T-cell (primary cell): ENCODE data around the gene TCEAL4. TPM values are rescaled to one million over a fixed set of nuclear protein-coding genes. Genes with fewer than 3 reads are reported as not detected.

ENCODE experiments used
- ATAC-seq, 4 experiments: fragments of 200-7000 bp in 3 of 4; fragments of 150-1000 bp in 1 of 4; cut with Tn5 transposase; replicated peaks in 1 of 4; 1 replicate in 3 of 4; 2 replicates in 1 of 4; pipeline ENCODE4 v1.10.0; 2021; ENCODE audit warnings: moderate library complexity in 3 of 4, mild to moderate bottlenecking in 2 of 4, moderate number of reproducible peaks in 1 of 4
- CTCF ChIA-PET, 2 donors: fragments of 300-600 bp; sonication (Branson Sonifier 250); formaldehyde crosslinking; loops; one replicate each; lab custom pipeline; 2022; ENCODE audit warnings: antibody characterized with exemption in 2 of 2; lab: Charles Lee
- POLR2A ChIA-PET, 2 donors: fragments of 300-600 bp; sonication (Branson Sonifier 250); formaldehyde crosslinking; loops; one replicate each; lab custom pipeline; 2022; ENCODE audit warnings: antibody characterized with exemption in 2 of 2; lab: Charles Lee
- DNase-seq, 35 experiments: peaks; one replicate each; pipeline versions ENCODE4 v3.0.0 to v3.0.0-alpha.2; 2013 to 2023
- H3K27ac ChIP-seq: one replicate; pipeline ENCODE4 v1.5.1; 2013; ENCODE audit warnings: low read length
- H3K27me3 ChIP-seq, 2 experiments: replicated peaks in 1 of 2; 1 replicate in 1 of 2; 2 replicates in 1 of 2; pipeline versions ENCODE4 v1.6.1 to v1.7.0; 2013; ENCODE audit warnings: low read length in 1 of 2, mixed read lengths in 1 of 2; ENCODE audit not compliant: control insufficient read depth in 2 of 2, insufficient read depth in 2 of 2; ENCODE audit errors: extremely low read depth in 1 of 2
- H3K36me3 ChIP-seq, 2 donors: 1 replicate in 1 of 2; 2 replicates in 1 of 2; pipeline versions ENCODE4 v1.6.1 to v1.7.0; 2013; ENCODE audit warnings: low read length in 1 of 2; ENCODE audit not compliant: control insufficient read depth in 2 of 2, insufficient read depth in 1 of 2; ENCODE audit errors: extremely low read depth in 1 of 2
- H3K4me1 ChIP-seq, 2 experiments: 1 replicate in 1 of 2; 2 replicates in 1 of 2; pipeline versions ENCODE4 v1.6.1 to v1.7.0; 2013; ENCODE audit warnings: low read length in 2 of 2, mixed read lengths in 1 of 2; ENCODE audit not compliant: insufficient read depth in 2 of 2, control insufficient read depth in 1 of 2; ENCODE audit errors: extremely low read depth in 1 of 2
- H3K4me3 ChIP-seq, 2 donors: 1 replicate in 1 of 2; 2 replicates in 1 of 2; pipeline versions ENCODE4 v1.5.1 to v1.7.0; 2013; ENCODE audit warnings: mild to moderate bottlenecking in 2 of 2, low read length in 1 of 2, moderate library complexity in 1 of 2; ENCODE audit not compliant: control insufficient read depth in 1 of 2; ENCODE audit errors: extremely low read depth in 1 of 2
- H3K9me3 ChIP-seq: 2 replicates; pipeline ENCODE4 v1.7.0; 2013
- H3K27ac Mint-ChIP-seq, 2 donors: one replicate each; pipeline ENCODE4 v1.8.0; 2020 to 2021; ENCODE audit warnings: mild to moderate bottlenecking in 2 of 2, mixed read lengths in 2 of 2
- H3K27me3 Mint-ChIP-seq, 2 donors: one replicate each; pipeline ENCODE4 v1.8.0; 2021 to 2022; ENCODE audit warnings: mixed read lengths in 2 of 2
- H3K36me3 Mint-ChIP-seq: one replicate; pipeline ENCODE4 v1.8.0; 2021; ENCODE audit warnings: mixed read lengths
- H3K4me1 Mint-ChIP-seq, 3 donors: one replicate each; pipeline ENCODE4 v1.8.0; 2020 to 2022; ENCODE audit warnings: mixed read lengths in 3 of 3, mild to moderate bottlenecking in 1 of 3
- H3K4me3 Mint-ChIP-seq, 3 donors: one replicate each; pipeline ENCODE4 v1.8.0; 2020 to 2022; ENCODE audit warnings: mild to moderate bottlenecking in 3 of 3, mixed read lengths in 3 of 3, moderate library complexity in 3 of 3
- H3K9me3 Mint-ChIP-seq, 3 donors: one replicate each; pipeline ENCODE4 v1.8.0; 2020 to 2022; ENCODE audit warnings: mixed read lengths in 3 of 3
- WGBS: methylation state at CpG from one replicate; pipeline ENCODE4 v1.1.5; 2013; ENCODE audit warnings: missing lambda C conversion rate; ENCODE audit not compliant: insufficient coverage; 5-methylcytosine and 5-hydroxymethylcytosine counted together
- total RNA-seq, 35 experiments: library from RNA in 6 of 35; stranded (reverse) in 6 of 35; fragments of 120-200 nt in 1 of 35; gene quantifications; one replicate each; pipeline versions ENCODE4 v1.2.1 to v1.2.4 and lab custom pipeline; 2013 to 2026

Gene TCEAL4
- total RNA-seq, 5 donors from 2014 or later (not counting 1 experiment from before 2014, with no cell fraction given): 9.4 to 12.4 (median 9.4) TPM

DNA sequence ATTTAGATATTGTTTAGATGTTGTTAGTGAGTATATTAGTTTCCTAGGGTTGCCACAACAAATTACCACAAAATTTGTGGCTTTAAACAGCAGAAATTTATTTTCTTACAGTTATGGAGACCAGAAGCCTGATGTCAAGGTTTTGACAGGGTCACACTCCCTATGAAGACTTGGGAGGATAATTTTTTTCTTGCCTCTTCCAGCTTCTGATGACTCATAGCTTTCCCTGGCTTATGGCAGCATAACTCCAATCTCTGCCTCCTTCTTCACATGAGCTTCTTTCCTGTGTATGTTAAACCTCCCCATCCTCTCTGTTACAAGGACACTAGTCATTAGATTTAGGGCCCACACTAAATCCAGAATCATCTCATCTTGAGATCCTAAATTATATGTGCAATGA, 45.2 kb upstream of the TCEAL4 start:
- Mint-ChIP-seq H3K27ac (no peak overlapping the region), H3K4me1 (no peaks in the 10 kb centered on the region), H3K9me3 (no peaks in the 10 kb centered on the region), H3K36me3 (no peaks in the 10 kb centered on the region), H3K4me3 (no peak overlapping the region), H3K27me3 (peaks cover 0 to 16% of the 10 kb centered on the region in 2 donors)
- no peaks in the 10 kb centered on the region for H3K36me3 ChIP-seq
- ATAC-seq: no peak
- H3K4me1 ChIP-seq: no peaks in the 10 kb centered on the region
- DNase-seq: no peak
- H3K27me3 ChIP-seq: no peaks in the 10 kb centered on the region
- no peak overlapping the region for H3K4me3 ChIP-seq
- no peak overlapping the region for H3K27ac ChIP-seq
- POLR2A ChIA-PET: interaction anchor here in 1 of 2 donors (0.5 kb wide), 1 partner anchor 804 kb away, joined by 4 read pairs; no protein-coding TSS in a partner anchor
- no peaks in the 10 kb centered on the region for H3K9me3 ChIP-seq
- CTCF ChIA-PET: interaction anchor here in 1 of 2 donors (0.6 kb wide), 1 partner anchor 274 kb away, joined by 8 read pairs; no protein-coding TSS in a partner anchor

DNA sequence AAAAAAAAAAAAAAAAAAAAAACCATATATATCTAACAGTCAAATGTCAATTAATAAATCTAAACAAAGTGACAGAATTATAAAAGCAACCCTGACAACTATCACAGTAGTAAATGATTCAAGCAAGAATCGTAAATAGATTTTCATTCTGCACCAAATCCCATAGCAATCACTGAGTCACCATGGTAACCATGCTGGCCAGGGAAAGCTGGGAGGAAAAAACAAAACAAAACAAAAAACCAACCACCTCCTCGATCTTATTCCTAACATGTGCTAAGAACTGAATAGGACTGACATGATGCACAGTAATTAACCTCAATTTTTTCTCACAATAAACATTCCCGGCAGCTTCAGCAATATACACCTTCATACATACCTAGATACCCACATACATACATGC, 35.4 kb upstream of the TCEAL4 start:
- Histone ChIP-seq H3K27ac (no peak overlapping the region), H3K27me3 (peaks cover 0 to 2% of the 10 kb centered on the region in 2 experiments), H3K36me3 (no peaks in the 10 kb centered on the region), H3K9me3 (no peaks in the 10 kb centered on the region), H3K4me3 (no peak overlapping the region), H3K4me1 (peaks cover 0 to 9% of the 10 kb centered on the region in 2 experiments)
- Mint-ChIP-seq H3K9me3 (no peaks in the 10 kb centered on the region), H3K27me3 (peaks cover 0 to 22% of the 10 kb centered on the region in 2 donors), H3K36me3 (no peaks in the 10 kb centered on the region), H3K27ac (no peak overlapping the region), H3K4me1 (peaks cover 5 to 10% (median 6%) of the 10 kb centered on the region in 3 donors), H3K4me3 (no peak overlapping the region)
- CTCF ChIA-PET: no interaction called here
- POLR2A ChIA-PET: no interaction called here
- DNase-seq: no peak
- no CpG with 5 or more reads among the region's 3 CpGs for WGBS
- no peak for ATAC-seq

GRCh38 chrX:103550415-103551051, 34.8 kb upstream of the TCEAL4 start:
- no peak overlapping the region for H3K27ac Mint-ChIP-seq
- Histone ChIP-seq H3K27me3 (peaks cover 0 to 2% of the 10 kb centered on the region in 2 experiments), H3K27ac (no peak overlapping the region), H3K9me3 (no peaks in the 10 kb centered on the region), H3K4me1 (peaks cover 0 to 9% of the 10 kb centered on the region in 2 experiments), H3K36me3 (no peaks in the 10 kb centered on the region), H3K4me3 (no peak overlapping the region)
- no peak overlapping the region for H3K4me3 Mint-ChIP-seq
- DNase-seq: no peak
- POLR2A ChIA-PET: no interaction called here
- no peaks in the 10 kb centered on the region for H3K9me3 Mint-ChIP-seq
- WGBS: no CpG with 5 or more reads among the region's 3 CpGs
- peaks cover 8 to 12% (median 8%) of the 10 kb centered on the region in 3 donors for H3K4me1 Mint-ChIP-seq
- ATAC-seq: no peak
- peaks cover 0 to 23% of the 10 kb centered on the region in 2 donors for H3K27me3 Mint-ChIP-seq
- CTCF ChIA-PET: no interaction called here
- no peaks in the 10 kb centered on the region for H3K36me3 Mint-ChIP-seq

DNA sequence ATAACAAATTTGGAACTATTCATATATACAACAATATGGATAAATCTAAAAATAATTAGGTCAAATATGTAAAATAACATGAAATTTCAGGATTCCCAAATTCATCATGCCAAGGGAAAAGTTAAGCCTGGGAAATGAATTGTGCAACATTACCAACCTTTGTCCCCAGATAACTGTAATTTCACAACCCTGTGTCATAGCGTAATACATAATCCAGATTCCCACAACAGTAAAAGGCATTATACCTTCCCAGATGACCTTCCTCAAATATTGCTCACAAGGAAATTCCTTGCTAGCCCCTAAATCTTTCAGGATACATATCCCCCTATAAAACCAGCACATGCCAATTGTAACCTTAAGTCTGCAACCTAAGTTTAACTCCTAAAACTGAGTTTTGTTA, 33.1 kb upstream of the TCEAL4 start:
- Mint-ChIP-seq H3K27ac (no peak overlapping the region), H3K4me1 (peaks cover 8 to 12% (median 8%) of the 10 kb centered on the region in 3 donors), H3K27me3 (peaks cover 0 to 26% of the 10 kb centered on the region in 2 donors), H3K36me3 (no peaks in the 10 kb centered on the region), H3K9me3 (no peaks in the 10 kb centered on the region), H3K4me3 (no peak overlapping the region)
- ChIA-PET POLR2A (no interaction called here), CTCF (no interaction called here)
- peaks cover 0 to 9% of the 10 kb centered on the region in 2 experiments for H3K4me1 ChIP-seq
- H3K27me3 ChIP-seq: peaks cover 2% of the 10 kb centered on the region in 2 experiments
- DNase-seq (no peak), ATAC-seq (no peak)
- no peak overlapping the region for H3K4me3 ChIP-seq
- H3K9me3 ChIP-seq: no peaks in the 10 kb centered on the region
- no CpG with 5 or more reads among the region's 1 CpG for WGBS
- no peaks in the 10 kb centered on the region for H3K36me3 ChIP-seq
- H3K27ac ChIP-seq: no peak overlapping the region

- H3K27ac ChIP-seq: no peak overlapping the region
- no peaks in the 10 kb centered on the region for H3K36me3 Mint-ChIP-seq
- peak overlapping the region; percentile 73 to 86 (median 80) for H3K4me3 Mint-ChIP-seq
- peaks cover 2 to 34% of the 10 kb centered on the region in 2 donors for H3K27me3 Mint-ChIP-seq
- DNase-seq (peak in 34 of 35 experiments; percentile 20 to 83 (median 54)), ATAC-seq (peak in 3 of 4 experiments; percentile 49 to 91 (median 70))
- H3K27ac Mint-ChIP-seq: peak overlapping the region; percentile 44 to 80
- H3K4me1 Mint-ChIP-seq: peaks cover 8 to 12% (median 8%) of the 10 kb centered on the region in 3 donors
- H3K27me3 ChIP-seq: peaks cover 2% of the 10 kb centered on the region in 2 experiments
- no peaks in the 10 kb centered on the region for H3K9me3 ChIP-seq
- ChIA-PET POLR2A (no interaction called here), CTCF (interaction anchor here in 1 of 2 donors (1.2 kb wide), 1 partner anchor 43 kb away, joined by 4 read pairs; no protein-coding TSS in a partner anchor)
- no peaks in the 10 kb centered on the region for H3K36me3 ChIP-seq
- H3K4me1 ChIP-seq: peaks cover 0 to 9% of the 10 kb centered on the region in 2 experiments
- no peaks in the 10 kb centered on the region for H3K9me3 Mint-ChIP-seq
- 0% methylated on average over 2 of the region's 19 CpGs for WGBS
- peak overlapping the region; percentile 51 to 62 for H3K4me3 ChIP-seq
These were observed 30.5 kb upstream of the TCEAL4 start for GRCh38 chrX:103554687-103555424.

DNA sequence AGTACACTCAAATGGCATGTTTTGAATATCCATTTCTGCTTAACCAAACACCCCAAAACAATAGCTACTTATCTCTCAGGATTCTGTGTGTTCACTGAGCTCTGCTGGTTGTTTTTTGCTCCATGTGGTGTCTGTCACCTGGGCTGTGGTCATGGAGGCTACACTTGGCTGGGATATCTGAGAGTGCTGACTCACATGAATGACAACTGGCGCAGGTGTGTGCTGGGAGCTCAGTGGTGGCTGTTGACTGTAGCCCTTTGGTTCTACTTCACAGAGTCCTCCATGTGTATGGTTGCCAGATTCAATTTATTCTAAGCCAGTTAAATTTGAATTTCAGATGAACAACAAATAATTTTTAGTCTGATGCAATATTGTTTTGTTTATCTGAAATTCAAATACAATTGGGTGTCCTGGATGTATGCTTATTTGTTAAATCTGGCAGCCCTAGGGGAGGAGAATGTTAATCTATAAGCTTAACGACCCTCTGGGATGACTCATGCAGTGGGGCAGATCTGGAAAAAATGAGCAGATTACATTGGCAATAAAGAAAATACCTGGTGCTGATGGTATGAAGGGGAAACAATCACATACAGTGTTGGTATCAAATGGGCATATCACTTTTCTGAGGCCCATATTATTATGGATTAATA, 28.2 kb upstream of the TCEAL4 start:
- Mint-ChIP-seq H3K27ac (no peak overlapping the region), H3K36me3 (no peaks in the 10 kb centered on the region), H3K4me3 (no peak overlapping the region), H3K27me3 (peaks cover 2 to 31% of the 10 kb centered on the region in 2 donors), H3K9me3 (no peaks in the 10 kb centered on the region), H3K4me1 (peaks cover 8 to 12% (median 8%) of the 10 kb centered on the region in 3 donors)
- WGBS: no CpG with 5 or more reads among the region's 2 CpGs
- ChIA-PET POLR2A (no interaction called here), CTCF (no interaction called here)
- Histone ChIP-seq H3K4me3 (no peak overlapping the region), H3K27me3 (peaks cover 2% of the 10 kb centered on the region in 2 experiments), H3K36me3 (no peaks in the 10 kb centered on the region), H3K9me3 (no peaks in the 10 kb centered on the region), H3K27ac (no peak overlapping the region), H3K4me1 (peaks cover 0 to 9% of the 10 kb centered on the region in 2 experiments)
- DNase-seq (no peak), ATAC-seq (no peak)
